Measurements from ENCODE around the gene GSTA3.

DNA sequence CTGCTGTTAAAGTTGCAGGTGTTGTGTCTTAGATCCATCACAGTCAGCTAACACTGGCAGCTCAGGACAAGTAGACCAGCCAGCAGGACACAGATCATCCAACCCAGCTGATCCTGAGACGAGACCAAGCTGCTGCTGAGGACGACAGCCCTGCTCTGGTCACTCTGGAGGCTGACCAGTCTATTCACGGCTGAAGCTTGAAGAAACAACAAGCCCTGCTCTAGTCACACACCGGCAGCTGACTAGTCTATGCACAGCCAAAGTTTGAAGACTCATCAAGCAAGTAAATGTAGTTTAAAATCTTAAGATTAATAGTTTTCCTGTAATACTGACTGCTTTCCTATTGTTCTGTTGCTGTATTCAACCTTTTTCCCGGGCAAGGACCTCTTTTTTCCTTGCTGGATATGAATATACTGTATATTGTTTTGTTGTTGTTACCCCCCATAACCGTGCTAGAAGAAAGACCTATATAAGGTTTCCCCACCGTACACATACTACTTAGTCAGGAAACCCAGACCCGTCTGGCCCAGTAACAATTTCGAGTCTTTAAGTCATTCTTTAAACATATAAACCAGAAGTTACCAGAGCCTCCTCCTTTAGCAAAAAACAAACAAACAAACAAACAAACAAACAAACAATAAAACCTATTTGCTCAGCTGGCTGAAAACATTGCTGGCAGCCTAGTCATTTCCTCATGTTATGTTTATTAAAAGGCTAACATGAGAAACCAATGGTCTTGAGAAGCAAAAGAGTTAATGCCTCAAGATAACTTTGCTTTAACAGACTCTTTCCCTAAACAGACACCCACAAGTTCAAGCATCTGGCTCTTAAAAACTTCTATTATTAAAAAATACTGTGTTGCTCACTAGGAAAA, 16.7 kb upstream of the GSTA3 start:
- TF ChIP-seq CTCF (conservative IDR thresholded peaks at IDR 0.05; ENCODE audit: low read depth in 2 of 2), result no peak
- no peak for TF ChIP-seq REST (IDR thresholded peaks at IDR 0.05; ENCODE audit: unreplicated experiment)
- TF ChIP-seq POLR2AphosphoS5 (IDR thresholded peaks at IDR 0.05; ENCODE audit: low read depth), result no peak
- no peak for TF ChIP-seq EZH2phosphoT487 (IDR thresholded peaks at IDR 0.05; ENCODE audit: unreplicated experiment)
- no peak for TF ChIP-seq EZH2 (IDR thresholded peaks at IDR 0.05; ENCODE audit: low read depth, unreplicated experiment)
- no peak for TF ChIP-seq CREB1 (CRISPR knock-in tag; IDR thresholded peaks at IDR 0.05; ENCODE audit: low read depth)

Data from GM23338 (cell line).